GM19467 (cell line): ENCODE measurements around the gene RGS9BP.
A peak's percentile ranks its signal among the peaks of the same experiment; 100 is the strongest.
"Not testable (repeated sequence)": the region's sequence is repeated elsewhere in the genome, so short reads cannot be mapped to it uniquely, and the experiment has no call there.

Experiments
- ATAC-seq: cut with Tn5 transposase; IDR thresholded peaks from one replicate; pipeline ENCODE4 v1.9.1; 2021; ENCODE audit warnings: mild to moderate bottlenecking, moderate library complexity; ENCODE audit not compliant: unreplicated experiment

The RGS9BP gene

GRCh38 chr19:32671883-32672593 lies 3.6 kb upstream of the RGS9BP start:
- no peak for ATAC-seq

- no peak for ATAC-seq
These were observed 2.8 kb upstream of the RGS9BP start for GRCh38 chr19:32672841-32673240.

- ATAC-seq, result no peak
These were observed 2.1 kb upstream of the RGS9BP start for GRCh38 chr19:32673573-32673972.

GRCh38 chr19:32674153-32674930 lies 1.3 kb upstream of the RGS9BP start:
- ATAC-seq, result no peak

- peak; percentile 97 for ATAC-seq
These were observed 523 bp upstream of the RGS9BP start, which contains the start of gene ANKRD27 for GRCh38 chr19:32674931-32675719. Gene ANKRD27, minus strand, starts transcription at chr19:32675180. Its CDS starts 16,165 bp downstream, at chr19:32659015.

GRCh38 chr19:32676186-32676894 lies 692 bp downstream of the RGS9BP start:
- ATAC-seq, result no peak

- no peak for ATAC-seq
These were observed 1.3 kb downstream of the RGS9BP start for GRCh38 chr19:32676895-32677359.

- ATAC-seq, result no peak
These were observed 2.0 kb downstream of the RGS9BP start for GRCh38 chr19:32677657-32678056.

GRCh38 chr19:32680986-32681385 lies 5.3 kb downstream of the RGS9BP start:
- no peak for ATAC-seq

- ATAC-seq, result no peak
These were observed 6.7 kb downstream of the RGS9BP start for GRCh38 chr19:32682317-32682716.

GRCh38 chr19:32686847-32687475 lies 11.3 kb downstream of the RGS9BP start:
- no peak for ATAC-seq

- no peak for ATAC-seq
These were observed 12.0 kb downstream of the RGS9BP start for GRCh38 chr19:32687681-32688080.

GRCh38 chr19:32688311-32688710 lies 12.7 kb downstream of the RGS9BP start:
- ATAC-seq, result no peak

GRCh38 chr19:32691291-32691951 lies 15.8 kb downstream of the RGS9BP start, which contains the start of gene NUDT19:
Gene NUDT19, plus strand, starts transcription at chr19:32691821. Its CDS starts 140 bp downstream, at chr19:32691961.
- ATAC-seq, result peak; percentile 89

- peak; percentile 63 for ATAC-seq
These were observed 16.5 kb downstream of the RGS9BP start for GRCh38 chr19:32691952-32692726.

- ATAC-seq, result no peak
These were observed 17.0 kb downstream of the RGS9BP start for GRCh38 chr19:32692727-32693061.

- ATAC-seq, result not testable (repeated sequence)
These were observed 17.8 kb downstream of the RGS9BP start for GRCh38 chr19:32693151-32694108.

- ATAC-seq, result not testable (repeated sequence)
These were observed 18.7 kb downstream of the RGS9BP start for GRCh38 chr19:32694316-32694715.
